Effector memory CD8-positive, alpha-beta T cell (primary cell): Measurements from ENCODE around the gene RBM26.
A peak's percentile ranks its signal among the peaks of the same experiment; 100 is the strongest.

Experiments used
- ATAC-seq: fragments of 150-1000 bp; cut with Tn5 transposase; replicated peaks from 2 replicates; pipeline ENCODE4 v1.10.0; 2021; ENCODE audit warnings: mild to moderate bottlenecking, moderate library complexity
- DNase-seq, 3 experiments: peaks; one replicate each; pipeline ENCODE4 v3.0.0; 2021
- H3K27ac Mint-ChIP-seq, 2 donors: one replicate each; pipeline ENCODE4 v1.8.0; 2022; ENCODE audit warnings: mild to moderate bottlenecking in 2 of 2, mixed read lengths in 2 of 2, moderate library complexity in 2 of 2
- H3K27me3 Mint-ChIP-seq, 2 donors: one replicate each; pipeline ENCODE4 v1.8.0; 2022; ENCODE audit warnings: mixed read lengths in 2 of 2
- H3K36me3 Mint-ChIP-seq: one replicate; pipeline ENCODE4 v1.8.0; 2022; ENCODE audit warnings: mild to moderate bottlenecking, moderate library complexity, mixed read lengths; ENCODE audit not compliant: insufficient read depth
- H3K4me1 Mint-ChIP-seq, 2 donors: one replicate each; pipeline ENCODE4 v1.8.0; 2022; ENCODE audit warnings: low read depth in 2 of 2, mixed read lengths in 2 of 2
- H3K4me3 Mint-ChIP-seq, 2 donors: one replicate each; pipeline ENCODE4 v1.8.0; 2022; ENCODE audit warnings: mild to moderate bottlenecking in 2 of 2, mixed read lengths in 2 of 2, moderate library complexity in 2 of 2
- H3K9me3 Mint-ChIP-seq, 2 donors: one replicate each; pipeline ENCODE4 v1.8.0; 2022; ENCODE audit warnings: mixed read lengths in 2 of 2

RBM26 gene

GRCh38 chr13:79439275-79439674 is 33.2 kb upstream of the RBM26 start:
- Mint-ChIP-seq H3K4me1 (peaks cover 0 to 2% of the 10 kb centered on the region in 2 donors), H3K4me3 (no peak overlapping the region), H3K27ac (no peak overlapping the region), H3K27me3 (no peaks in the 10 kb centered on the region), H3K36me3 (no peaks in the 10 kb centered on the region), H3K9me3 (no peaks in the 10 kb centered on the region)
- ATAC-seq (no peak), DNase-seq (no peak)

GRCh38 chr13:79435561-79435990 is 29.5 kb upstream of the RBM26 start:
- Mint-ChIP-seq H3K9me3 (no peaks in the 10 kb centered on the region), H3K4me3 (no peak overlapping the region), H3K27ac (no peak overlapping the region), H3K4me1 (peaks cover 0 to 2% of the 10 kb centered on the region in 2 donors), H3K27me3 (no peaks in the 10 kb centered on the region), H3K36me3 (no peaks in the 10 kb centered on the region)
- no peak for ATAC-seq
- DNase-seq = no peak

GRCh38 chr13:79434556-79434955 is 28.5 kb upstream of the RBM26 start:
- no peak for DNase-seq
- Mint-ChIP-seq H3K9me3 (no peaks in the 10 kb centered on the region), H3K27ac (no peak overlapping the region), H3K4me1 (peaks cover 0 to 2% of the 10 kb centered on the region in 2 donors), H3K36me3 (no peaks in the 10 kb centered on the region), H3K4me3 (no peak overlapping the region), H3K27me3 (no peaks in the 10 kb centered on the region)
- ATAC-seq = no peak

- peaks cover 0 to 2% of the 10 kb centered on the region in 2 donors for H3K4me1 Mint-ChIP-seq
- H3K9me3 Mint-ChIP-seq = no peaks in the 10 kb centered on the region
- no peak overlapping the region for H3K27ac Mint-ChIP-seq
- ATAC-seq (no peak), DNase-seq (no peak)
- H3K36me3 Mint-ChIP-seq = no peaks in the 10 kb centered on the region
- no peak overlapping the region for H3K4me3 Mint-ChIP-seq
- no peaks in the 10 kb centered on the region for H3K27me3 Mint-ChIP-seq
Observed at GRCh38 chr13:79432992-79433391, 26.9 kb upstream of the RBM26 start.

- ATAC-seq (no peak), DNase-seq (no peak)
- H3K9me3 Mint-ChIP-seq = no peaks in the 10 kb centered on the region
- no peak overlapping the region for H3K4me3 Mint-ChIP-seq
- no peaks in the 10 kb centered on the region for H3K36me3 Mint-ChIP-seq
- no peak overlapping the region for H3K27ac Mint-ChIP-seq
- peaks cover 0 to 2% of the 10 kb centered on the region in 2 donors for H3K4me1 Mint-ChIP-seq
- no peaks in the 10 kb centered on the region for H3K27me3 Mint-ChIP-seq
Observed at GRCh38 chr13:79432086-79432485, 26.0 kb upstream of the RBM26 start.

GRCh38 chr13:79429309-79429708 is 23.3 kb upstream of the RBM26 start:
- no peaks in the 10 kb centered on the region for H3K27me3 Mint-ChIP-seq
- no peaks in the 10 kb centered on the region for H3K4me1 Mint-ChIP-seq
- H3K36me3 Mint-ChIP-seq = no peaks in the 10 kb centered on the region
- no peak overlapping the region for H3K27ac Mint-ChIP-seq
- H3K9me3 Mint-ChIP-seq = no peaks in the 10 kb centered on the region
- ATAC-seq (no peak), DNase-seq (no peak)
- no peak overlapping the region for H3K4me3 Mint-ChIP-seq

GRCh38 chr13:79427883-79428282 is 21.8 kb upstream of the RBM26 start:
- no peaks in the 10 kb centered on the region for H3K9me3 Mint-ChIP-seq
- H3K36me3 Mint-ChIP-seq = no peaks in the 10 kb centered on the region
- H3K27me3 Mint-ChIP-seq = no peaks in the 10 kb centered on the region
- DNase-seq (no peak), ATAC-seq (no peak)
- H3K4me3 Mint-ChIP-seq = no peak overlapping the region
- H3K27ac Mint-ChIP-seq = peak overlapping the region in 1 of 2 donors; percentile 3
- no peaks in the 10 kb centered on the region for H3K4me1 Mint-ChIP-seq

- Mint-ChIP-seq H3K4me3 (no peak overlapping the region), H3K4me1 (no peaks in the 10 kb centered on the region), H3K36me3 (no peaks in the 10 kb centered on the region), H3K27ac (no peak overlapping the region), H3K9me3 (no peaks in the 10 kb centered on the region), H3K27me3 (no peaks in the 10 kb centered on the region)
- ATAC-seq (no peak), DNase-seq (no peak)
Observed at GRCh38 chr13:79427265-79427664, 21.2 kb upstream of the RBM26 start.

- H3K4me1 Mint-ChIP-seq = no peaks in the 10 kb centered on the region
- no peaks in the 10 kb centered on the region for H3K9me3 Mint-ChIP-seq
- no peak for DNase-seq
- no peaks in the 10 kb centered on the region for H3K27me3 Mint-ChIP-seq
- ATAC-seq = peak; percentile 59
- no peak overlapping the region for H3K27ac Mint-ChIP-seq
- H3K36me3 Mint-ChIP-seq = peaks cover 2% of the 10 kb centered on the region
- no peak overlapping the region for H3K4me3 Mint-ChIP-seq
Observed at GRCh38 chr13:79423801-79424642, 18.0 kb upstream of the RBM26 start.

- H3K4me1 Mint-ChIP-seq = no peaks in the 10 kb centered on the region
- DNase-seq = no peak
- no peak overlapping the region for H3K4me3 Mint-ChIP-seq
Observed at GRCh38 chr13:79423340-79423739, 17.3 kb upstream of the RBM26 start.

GRCh38 chr13:79419365-79419764 is 13.3 kb upstream of the RBM26 start:
- Mint-ChIP-seq H3K27me3 (no peaks in the 10 kb centered on the region), H3K9me3 (no peaks in the 10 kb centered on the region), H3K27ac (no peak overlapping the region), H3K4me3 (no peak overlapping the region), H3K4me1 (no peaks in the 10 kb centered on the region), H3K36me3 (peaks cover 2% of the 10 kb centered on the region)
- ATAC-seq (no peak), DNase-seq (no peak)

More at GRCh38 chr13:79423340-79423739, 17.3 kb upstream of the RBM26 start:
- Mint-ChIP-seq H3K9me3 (no peaks in the 10 kb centered on the region), H3K36me3 (peaks cover 2% of the 10 kb centered on the region), H3K27me3 (no peaks in the 10 kb centered on the region), H3K27ac (no peak overlapping the region)
- ATAC-seq = no peak

GRCh38 chr13:79417741-79418140 is 11.7 kb upstream of the RBM26 start:
- no peak for ATAC-seq
- DNase-seq = no peak
- H3K4me3 Mint-ChIP-seq = no peak overlapping the region
- no peaks in the 10 kb centered on the region for H3K27me3 Mint-ChIP-seq
- H3K27ac Mint-ChIP-seq = no peak overlapping the region
- no peaks in the 10 kb centered on the region for H3K4me1 Mint-ChIP-seq
- peaks cover 2% of the 10 kb centered on the region for H3K36me3 Mint-ChIP-seq
- H3K9me3 Mint-ChIP-seq = no peaks in the 10 kb centered on the region

GRCh38 chr13:79413521-79413920 is 7.5 kb upstream of the RBM26 start:
- no peaks in the 10 kb centered on the region for H3K27me3 Mint-ChIP-seq
- H3K27ac Mint-ChIP-seq = no peak overlapping the region
- H3K9me3 Mint-ChIP-seq = no peaks in the 10 kb centered on the region
- H3K36me3 Mint-ChIP-seq = no peaks in the 10 kb centered on the region
- DNase-seq (no peak), ATAC-seq (no peak)
- no peak overlapping the region for H3K4me3 Mint-ChIP-seq
- no peaks in the 10 kb centered on the region for H3K4me1 Mint-ChIP-seq

GRCh38 chr13:79409828-79410227 is 3.8 kb upstream of the RBM26 start:
- no peak overlapping the region for H3K27ac Mint-ChIP-seq
- peaks cover 6 to 11% of the 10 kb centered on the region in 2 donors for H3K4me1 Mint-ChIP-seq
- no peak for ATAC-seq

More at GRCh38 chr13:79409828-79410227, 3.8 kb upstream of the RBM26 start:
- Mint-ChIP-seq H3K36me3 (peaks cover 10% of the 10 kb centered on the region), H3K9me3 (no peaks in the 10 kb centered on the region), H3K4me3 (no peak overlapping the region), H3K27me3 (no peaks in the 10 kb centered on the region)
- no peak for DNase-seq
